Pancreas (tissue), 10 donors: ENCODE results near the gene FARP1. TPM values are rescaled to one million over a fixed set of nuclear protein-coding genes. Genes with fewer than 3 reads are reported as not detected.

Experiments used
- ATAC-seq, 4 donors: fragments of 200-7000 bp; cut with Tn5 transposase; one replicate each; pipeline versions ENCODE4 v1.8.0 to v1.9.1; 2020; ENCODE audit warnings: mild to moderate bottlenecking in 4 of 4, moderate library complexity in 4 of 4
- DNase-seq, 6 donors: peaks; one replicate each; pipeline ENCODE4 v3.0.0-alpha.2; 2020
- FAIRE-seq: peaks from 2 replicates; lab custom pipeline; 2012; peaks lifted over from hg19 to GRCh38; lab: Jason Lieb, UNC
- H3K27ac ChIP-seq, 4 donors: fragments of 200-600 bp; sonication (generic); 1 replicate in 3 of 4; 2 replicates in 1 of 4; pipeline versions ENCODE4 v1.5.0 to v1.8.0; 2020
- H3K27me3 ChIP-seq, 4 donors: fragments of 200-600 bp; one replicate each; pipeline ENCODE4 v1.8.0; 2021
- H3K36me3 ChIP-seq, 3 donors: fragments of 200-600 bp; sonication (generic) in 1 of 3; one replicate each; pipeline versions ENCODE4 v1.5.0 to v1.8.0; 2020 to 2021
- H3K4me1 ChIP-seq, 3 donors: fragments of 200-600 bp; one replicate each; pipeline ENCODE4 v1.8.0; 2021
- H3K4me3 ChIP-seq, 4 donors: fragments of 200-600 bp; sonication (generic) in 2 of 4; one replicate each; pipeline versions ENCODE4 v1.5.0 to v1.8.0; 2020 to 2021
- H3K9me3 ChIP-seq, 4 donors: fragments of 200-600 bp; one replicate each; pipeline ENCODE4 v1.8.0; 2021
- WGBS, 2 donors: extraction: QIAGEN DNeasy Blood & Tissue Kit; methylation state at CpG; one replicate each; pipeline ENCODE4 v1.1.7; 2013; 5-methylcytosine and 5-hydroxymethylcytosine counted together
- intact Hi-C, 3 donors: fragments of 100-400 bp; cut with DNase I; formaldehyde crosslinking; loops; one replicate each; pipeline versions ENCODE4 v1.11.1 to v1.14.2; 2022
- polyA plus RNA-seq, 2 donors: library from polyadenylated mRNA; stranded (reverse); fragments of 200-250 nt; gene quantifications; one replicate each; pipeline ENCODE4 v1.2.3, GENCODE V29; 2013
- total RNA-seq, 6 donors: library from RNA; stranded (reverse); fragmentation: NEBNext Ultra II Directional in 4 of 6; extraction: Animal tissue kit (Norgen Biotek cat#: 25700) in 4 of 6; gene quantifications; one replicate each; pipeline versions ENCODE4 v1.2.1 to v1.2.4, GENCODE V29; 2021 to 2023
- TF ChIP-seq, protein P1 (sequence below), 4 donors: fragments of 200-600 bp; sonication (generic) in 3 of 4; IDR thresholded peaks; one replicate each; pipeline versions ENCODE4 v1.5.0 to v1.8.0; 2021; ENCODE audit warnings: antibody characterized with exemption in 4 of 4
- donor health status: healthy with polysubstance abuse.
- donor health status: DM: no; HTN: no; CAD: no; lungs with moderate emphysema.
- donor health status: DM: no; HTN: no; CAD: no.
- donor health status: control.
- donor health status: control.
- donor health status: Bipolar disorder and iron deficiency.
- donor health status: DM: yes; HTN: yes; CAD: no.
- donor health status: DM: no; HTN: no; CAD: no.
- donor health status: DM: no; HTN: no; CAD: no.
- donor health status: DM: yes; HTN: yes; CAD: no.

The FARP1 gene
- total and polyA plus RNA-seq, 8 donors: 30.8 to 95.1 (median 56.0) TPM

DNA sequence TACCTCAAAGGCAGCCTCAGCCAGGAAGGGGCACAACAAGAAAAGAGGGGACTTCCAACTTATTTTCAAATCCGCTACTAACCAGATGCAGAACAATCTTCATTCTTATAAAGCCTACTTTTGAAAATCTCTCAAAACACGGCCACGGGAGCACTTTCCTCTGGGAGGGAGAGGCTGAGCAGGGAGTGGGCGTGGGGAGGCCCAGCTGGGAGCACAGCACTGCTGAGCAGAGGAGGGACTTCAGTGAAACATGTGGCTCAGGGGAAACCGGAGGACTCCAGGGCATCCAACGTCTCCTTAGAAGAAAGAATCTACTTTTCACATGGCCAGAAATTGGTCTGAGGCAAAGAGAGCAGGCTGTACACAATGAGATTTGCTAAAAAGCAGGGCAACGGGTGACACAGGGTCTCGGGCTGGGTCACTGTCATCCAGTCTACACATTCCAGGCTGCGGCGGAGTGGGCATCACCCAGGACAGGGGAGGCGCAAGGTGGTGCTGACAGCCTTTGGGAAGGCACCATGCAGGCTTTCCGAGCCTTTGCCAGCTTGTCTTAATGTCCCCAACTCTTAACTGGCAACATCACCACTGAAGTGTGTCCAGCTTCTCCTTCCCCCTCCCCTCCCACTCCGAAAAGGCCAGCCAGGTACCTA is 317.0 kb downstream of the FARP1 start:
- H3K27ac ChIP-seq: no peak overlapping the region
- intact Hi-C loops: loop anchor here in 1 of 3 donors (5.0 kb wide), 1 partner anchor 207 kb away; no protein-coding TSS in a partner anchor
- H3K4me3 ChIP-seq: no peak overlapping the region
- 90 to 94% methylated on average over 13 of the region's 13 CpGs for WGBS, 2 donors
- H3K27me3 ChIP-seq: no peaks in the 10 kb centered on the region
- TF ChIP-seq, protein P1, sequence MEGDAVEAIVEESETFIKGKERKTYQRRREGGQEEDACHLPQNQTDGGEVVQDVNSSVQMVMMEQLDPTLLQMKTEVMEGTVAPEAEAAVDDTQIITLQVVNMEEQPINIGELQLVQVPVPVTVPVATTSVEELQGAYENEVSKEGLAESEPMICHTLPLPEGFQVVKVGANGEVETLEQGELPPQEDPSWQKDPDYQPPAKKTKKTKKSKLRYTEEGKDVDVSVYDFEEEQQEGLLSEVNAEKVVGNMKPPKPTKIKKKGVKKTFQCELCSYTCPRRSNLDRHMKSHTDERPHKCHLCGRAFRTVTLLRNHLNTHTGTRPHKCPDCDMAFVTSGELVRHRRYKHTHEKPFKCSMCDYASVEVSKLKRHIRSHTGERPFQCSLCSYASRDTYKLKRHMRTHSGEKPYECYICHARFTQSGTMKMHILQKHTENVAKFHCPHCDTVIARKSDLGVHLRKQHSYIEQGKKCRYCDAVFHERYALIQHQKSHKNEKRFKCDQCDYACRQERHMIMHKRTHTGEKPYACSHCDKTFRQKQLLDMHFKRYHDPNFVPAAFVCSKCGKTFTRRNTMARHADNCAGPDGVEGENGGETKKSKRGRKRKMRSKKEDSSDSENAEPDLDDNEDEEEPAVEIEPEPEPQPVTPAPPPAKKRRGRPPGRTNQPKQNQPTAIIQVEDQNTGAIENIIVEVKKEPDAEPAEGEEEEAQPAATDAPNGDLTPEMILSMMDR (IDR thresholded peaks at IDR 0.05): no peak
- FAIRE-seq (no peak), DNase-seq (no peak), ATAC-seq (no peak)
- no peaks in the 10 kb centered on the region for H3K4me1 ChIP-seq
- H3K9me3 ChIP-seq: no peaks in the 10 kb centered on the region
- H3K36me3 ChIP-seq: peaks cover 0 to 30% (median 4%) of the 10 kb centered on the region in 3 donors

DNA sequence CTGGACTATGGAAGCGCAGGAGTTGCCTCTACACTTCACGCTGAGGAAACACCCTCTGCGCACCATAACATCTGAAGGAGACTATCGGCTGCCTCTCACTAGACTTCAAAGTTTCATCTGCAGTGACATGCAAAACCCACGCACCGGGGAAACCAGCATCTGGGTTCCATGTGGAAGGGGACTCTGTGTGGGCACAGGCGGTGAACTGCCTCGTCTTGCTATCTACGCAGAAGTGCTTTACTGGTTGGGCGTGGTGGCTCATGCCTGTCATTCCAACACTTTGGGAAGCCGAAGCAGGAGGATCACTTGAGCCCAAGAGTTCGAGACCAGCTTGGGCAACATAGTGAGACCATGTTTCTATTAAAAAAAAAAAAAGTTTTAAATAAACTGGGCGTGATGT is 317.6 kb downstream of the FARP1 start:
- intact Hi-C loops: no loop called here
- Histone ChIP-seq H3K4me3 (no peak overlapping the region), H3K36me3 (peaks cover 0 to 30% (median 4%) of the 10 kb centered on the region in 3 donors), H3K27ac (no peak overlapping the region), H3K9me3 (no peaks in the 10 kb centered on the region), H3K27me3 (no peaks in the 10 kb centered on the region), H3K4me1 (peaks cover 1 to 3% (median 2%) of the 10 kb centered on the region in 3 donors)
- WGBS, 2 donors: 86 to 88% methylated on average over 13 of the region's 13 CpGs
- ATAC-seq (no peak), FAIRE-seq (no peak), DNase-seq (no peak)
- TF ChIP-seq, protein P1 (IDR thresholded peaks at IDR 0.05): no peak

DNA sequence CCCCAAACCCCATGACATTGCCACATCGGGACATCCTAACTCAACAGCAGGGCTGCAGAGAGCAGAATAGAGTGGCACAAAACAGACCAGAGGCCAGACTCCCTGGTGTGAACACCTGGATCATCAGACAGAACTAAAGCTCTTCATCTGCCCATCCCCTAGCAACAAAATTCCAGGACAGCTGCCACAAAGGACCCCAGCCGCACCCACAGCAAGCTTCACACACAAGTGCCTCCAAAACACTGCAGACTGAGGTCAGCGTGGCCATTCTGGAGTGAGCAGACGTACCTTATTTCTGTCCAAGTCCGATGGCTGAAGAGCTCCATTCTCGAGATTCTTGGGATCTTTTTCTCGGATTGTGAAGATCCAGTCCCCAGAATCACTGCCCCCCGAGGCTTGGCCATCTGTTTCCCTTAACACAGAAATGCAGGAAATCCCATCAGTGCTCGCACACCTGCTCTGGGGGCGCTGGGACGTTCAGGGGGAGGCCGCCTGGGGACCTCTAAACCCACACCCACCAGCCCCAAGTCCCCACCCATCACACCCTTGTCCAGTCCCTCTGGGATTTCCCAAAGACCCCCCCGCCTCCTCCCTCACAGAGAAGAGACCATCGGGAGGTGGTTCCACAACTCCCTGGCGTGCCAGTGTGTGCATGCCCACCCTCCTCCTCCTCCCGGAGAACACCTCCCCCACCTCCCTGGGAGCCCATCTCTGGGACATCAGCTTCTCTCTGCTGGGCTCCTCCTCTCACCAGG is 318.8 kb downstream of the FARP1 start:
- intact Hi-C loops: no loop called here
- FAIRE-seq: no peak
- ATAC-seq: no peak
- H3K27me3 ChIP-seq: no peaks in the 10 kb centered on the region
- peak in 1 of 6 donors; percentile 34 for DNase-seq
- TF ChIP-seq, protein P1 (IDR thresholded peaks at IDR 0.05): no peak
- WGBS, 2 donors: 93% methylated on average over 16 of the region's 16 CpGs
- no peak overlapping the region for H3K27ac ChIP-seq
- peaks cover 0 to 30% (median 4%) of the 10 kb centered on the region in 3 donors for H3K36me3 ChIP-seq
- peaks cover 11 to 14% (median 14%) of the 10 kb centered on the region in 3 donors for H3K4me1 ChIP-seq
- H3K9me3 ChIP-seq: no peaks in the 10 kb centered on the region
- no peak overlapping the region for H3K4me3 ChIP-seq

DNA sequence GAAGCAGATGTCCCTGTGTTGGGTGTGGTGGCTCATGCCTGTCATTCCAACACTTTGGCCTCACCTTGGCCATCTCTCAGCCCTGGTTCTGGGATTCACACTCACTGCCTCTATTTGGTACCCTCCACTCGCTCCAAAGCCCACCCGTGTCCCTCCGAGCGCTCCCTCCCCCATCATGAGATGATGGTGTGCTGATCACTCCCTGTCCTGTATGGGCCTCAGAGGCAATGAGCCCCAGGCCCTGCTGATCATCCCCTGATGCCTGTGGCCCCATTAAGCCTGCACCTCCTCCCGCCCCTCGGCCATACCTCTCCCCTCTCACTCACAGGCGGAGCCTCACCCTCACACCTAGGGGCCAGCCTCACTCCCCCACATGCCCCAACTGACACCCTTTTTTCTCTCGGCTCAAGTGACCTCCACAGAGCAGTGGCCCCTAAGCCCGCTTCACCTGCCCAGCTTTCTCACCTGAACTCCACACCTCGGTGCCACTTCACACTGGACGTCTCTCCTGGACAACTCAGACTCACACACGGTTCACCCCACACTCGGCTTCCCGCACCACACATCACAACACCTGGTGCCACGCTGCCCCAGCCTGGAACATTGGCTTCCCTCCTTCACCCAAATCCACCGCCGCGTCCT is 319.5 kb downstream of the FARP1 start:
- peak in 2 of 6 donors; percentile 6 to 50 for DNase-seq
- Histone ChIP-seq H3K4me1 (peaks cover 18 to 21% (median 19%) of the 10 kb centered on the region in 3 donors), H3K27ac (no peak overlapping the region), H3K27me3 (no peaks in the 10 kb centered on the region), H3K36me3 (peaks cover 0 to 30% (median 4%) of the 10 kb centered on the region in 3 donors), H3K4me3 (no peak overlapping the region), H3K9me3 (no peaks in the 10 kb centered on the region)
- FAIRE-seq: no peak
- ATAC-seq: no peak
- WGBS, 2 donors: 91 to 95% methylated on average over 18 of the region's 18 CpGs
- intact Hi-C loops: no loop called here
- TF ChIP-seq, protein P1 (IDR thresholded peaks at IDR 0.05): no peak
